ENCODE results near the gene RBM26. TPM values are rescaled to one million over a fixed set of nuclear protein-coding genes. Genes with fewer than 3 reads are reported as not detected.

The RBM26 gene
- polyA plus RNA-seq, 1 donor from 2014 or later = 112 TPM

DNA sequence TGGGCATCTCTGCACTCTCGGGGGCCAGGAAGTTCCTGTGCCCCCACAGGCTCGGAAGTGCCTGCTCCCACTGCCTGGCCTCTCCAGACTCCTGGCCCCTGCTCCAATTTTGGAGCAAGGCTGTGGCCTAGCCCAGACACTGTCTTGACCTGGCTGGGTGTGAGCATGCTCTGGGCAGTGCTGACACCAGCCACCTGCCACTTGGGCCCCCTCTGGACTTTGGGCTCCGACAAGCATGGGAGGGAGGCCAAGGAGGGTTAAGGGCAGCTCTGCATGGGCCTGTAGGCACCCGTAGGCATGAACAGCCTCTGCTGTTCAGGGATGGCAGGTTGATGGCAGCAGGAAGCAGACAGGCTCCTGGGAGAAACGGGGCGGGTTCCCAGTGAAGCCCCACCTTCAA, 26.0 kb upstream of the RBM26 start:
- H3K36me3 ChIP-seq (ENCODE audit: insufficient read depth, low read length) = no peaks in the 10 kb centered on the region
- no peaks in the 10 kb centered on the region for H3K9me2 ChIP-seq (ENCODE audit: insufficient read depth, low read length)
- H3K4me2 ChIP-seq (ENCODE audit: low read length) = no peak overlapping the region
- no peak overlapping the region for H3K27ac ChIP-seq (ENCODE audit: low read length)
- no peaks in the 10 kb centered on the region for H3K79me2 ChIP-seq (replicated peaks; ENCODE audit: insufficient read depth, low read length)
- no peak overlapping the region for H3K4me3 ChIP-seq (ENCODE audit: low read length)
- H3F3A ChIP-seq (ENCODE audit: insufficient read depth, low read length, poor library complexity, severe bottlenecking) = no peaks in the 10 kb centered on the region
- H3K9me3 ChIP-seq (ENCODE audit: low read length) = no peaks in the 10 kb centered on the region
- no peak overlapping the region for H2AFZ ChIP-seq (ENCODE audit: low read depth, low read length)
- no peaks in the 10 kb centered on the region for H3K27me3 ChIP-seq (ENCODE audit: insufficient read depth, low read depth, low read length)
- H4K20me1 ChIP-seq (ENCODE audit: insufficient read depth) = no peaks in the 10 kb centered on the region
- no peak overlapping the region for H3K9ac ChIP-seq (ENCODE audit: low read length)
- TF ChIP-seq SMC3 (conservative IDR thresholded peaks at IDR 0.05; ENCODE audit: poor library complexity) = no peak
- TF ChIP-seq, protein P1, sequence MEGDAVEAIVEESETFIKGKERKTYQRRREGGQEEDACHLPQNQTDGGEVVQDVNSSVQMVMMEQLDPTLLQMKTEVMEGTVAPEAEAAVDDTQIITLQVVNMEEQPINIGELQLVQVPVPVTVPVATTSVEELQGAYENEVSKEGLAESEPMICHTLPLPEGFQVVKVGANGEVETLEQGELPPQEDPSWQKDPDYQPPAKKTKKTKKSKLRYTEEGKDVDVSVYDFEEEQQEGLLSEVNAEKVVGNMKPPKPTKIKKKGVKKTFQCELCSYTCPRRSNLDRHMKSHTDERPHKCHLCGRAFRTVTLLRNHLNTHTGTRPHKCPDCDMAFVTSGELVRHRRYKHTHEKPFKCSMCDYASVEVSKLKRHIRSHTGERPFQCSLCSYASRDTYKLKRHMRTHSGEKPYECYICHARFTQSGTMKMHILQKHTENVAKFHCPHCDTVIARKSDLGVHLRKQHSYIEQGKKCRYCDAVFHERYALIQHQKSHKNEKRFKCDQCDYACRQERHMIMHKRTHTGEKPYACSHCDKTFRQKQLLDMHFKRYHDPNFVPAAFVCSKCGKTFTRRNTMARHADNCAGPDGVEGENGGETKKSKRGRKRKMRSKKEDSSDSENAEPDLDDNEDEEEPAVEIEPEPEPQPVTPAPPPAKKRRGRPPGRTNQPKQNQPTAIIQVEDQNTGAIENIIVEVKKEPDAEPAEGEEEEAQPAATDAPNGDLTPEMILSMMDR (IDR thresholded peaks at IDR 0.05; ENCODE audit: poor library complexity, severe bottlenecking) = no peak
- no peak for TF ChIP-seq EP300 (conservative IDR thresholded peaks at IDR 0.05; ENCODE audit: poor library complexity, severe bottlenecking)
- TF ChIP-seq, protein P2, sequence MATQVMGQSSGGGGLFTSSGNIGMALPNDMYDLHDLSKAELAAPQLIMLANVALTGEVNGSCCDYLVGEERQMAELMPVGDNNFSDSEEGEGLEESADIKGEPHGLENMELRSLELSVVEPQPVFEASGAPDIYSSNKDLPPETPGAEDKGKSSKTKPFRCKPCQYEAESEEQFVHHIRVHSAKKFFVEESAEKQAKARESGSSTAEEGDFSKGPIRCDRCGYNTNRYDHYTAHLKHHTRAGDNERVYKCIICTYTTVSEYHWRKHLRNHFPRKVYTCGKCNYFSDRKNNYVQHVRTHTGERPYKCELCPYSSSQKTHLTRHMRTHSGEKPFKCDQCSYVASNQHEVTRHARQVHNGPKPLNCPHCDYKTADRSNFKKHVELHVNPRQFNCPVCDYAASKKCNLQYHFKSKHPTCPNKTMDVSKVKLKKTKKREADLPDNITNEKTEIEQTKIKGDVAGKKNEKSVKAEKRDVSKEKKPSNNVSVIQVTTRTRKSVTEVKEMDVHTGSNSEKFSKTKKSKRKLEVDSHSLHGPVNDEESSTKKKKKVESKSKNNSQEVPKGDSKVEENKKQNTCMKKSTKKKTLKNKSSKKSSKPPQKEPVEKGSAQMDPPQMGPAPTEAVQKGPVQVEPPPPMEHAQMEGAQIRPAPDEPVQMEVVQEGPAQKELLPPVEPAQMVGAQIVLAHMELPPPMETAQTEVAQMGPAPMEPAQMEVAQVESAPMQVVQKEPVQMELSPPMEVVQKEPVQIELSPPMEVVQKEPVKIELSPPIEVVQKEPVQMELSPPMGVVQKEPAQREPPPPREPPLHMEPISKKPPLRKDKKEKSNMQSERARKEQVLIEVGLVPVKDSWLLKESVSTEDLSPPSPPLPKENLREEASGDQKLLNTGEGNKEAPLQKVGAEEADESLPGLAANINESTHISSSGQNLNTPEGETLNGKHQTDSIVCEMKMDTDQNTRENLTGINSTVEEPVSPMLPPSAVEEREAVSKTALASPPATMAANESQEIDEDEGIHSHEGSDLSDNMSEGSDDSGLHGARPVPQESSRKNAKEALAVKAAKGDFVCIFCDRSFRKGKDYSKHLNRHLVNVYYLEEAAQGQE (IDR thresholded peaks at IDR 0.05; ENCODE audit: borderline replicate concordance) = no peak
- no peak for TF ChIP-seq EZH2 (IDR thresholded peaks at IDR 0.05; ENCODE audit: borderline replicate concordance, insufficient read depth, low read length, poor library complexity, severe bottlenecking)
- TF ChIP-seq POLR2AphosphoS5 (IDR thresholded peaks at IDR 0.05) = no peak
- TF ChIP-seq TAF1 (IDR thresholded peaks at IDR 0.05; ENCODE audit: low read depth) = no peak
- TF ChIP-seq MXI1 (conservative IDR thresholded peaks at IDR 0.05; ENCODE audit: poor library complexity, severe bottlenecking) = no peak
- no peak for TF ChIP-seq RAD21 (conservative IDR thresholded peaks at IDR 0.05)

DNA sequence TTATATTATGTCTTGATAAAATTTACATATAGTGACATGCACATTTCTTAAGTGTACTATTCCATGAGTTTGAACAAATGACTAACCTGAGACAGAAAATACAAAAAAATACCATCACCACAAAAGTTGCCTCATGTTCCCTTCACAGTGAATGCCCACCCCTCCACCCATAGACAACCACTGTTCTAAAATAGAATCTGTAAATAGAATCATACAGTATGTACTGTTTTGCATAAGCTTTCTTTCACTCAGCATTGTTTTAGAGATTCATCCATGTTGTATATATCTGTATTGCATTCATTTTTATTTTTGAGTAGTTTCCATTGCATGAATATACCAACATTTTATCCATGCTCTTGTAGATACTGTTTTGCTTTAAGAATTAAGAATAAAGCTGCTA, 23.3 kb upstream of the RBM26 start:
- no peaks in the 10 kb centered on the region for H3K36me3 ChIP-seq (ENCODE audit: insufficient read depth, low read length)

More for the DNA sequence above, 23.3 kb upstream of the RBM26 start:
- Histone ChIP-seq H4K20me1 (ENCODE audit: insufficient read depth) (no peaks in the 10 kb centered on the region), H3K79me2 (replicated peaks; ENCODE audit: insufficient read depth, low read length) (no peaks in the 10 kb centered on the region), H3K27me3 (ENCODE audit: insufficient read depth, low read depth, low read length) (no peaks in the 10 kb centered on the region), H3K9me2 (ENCODE audit: insufficient read depth, low read length) (no peaks in the 10 kb centered on the region), H3K4me2 (ENCODE audit: low read length) (no peak overlapping the region), H3K9me3 (ENCODE audit: low read length) (no peaks in the 10 kb centered on the region), H3K27ac (ENCODE audit: low read length) (no peak overlapping the region), H3K4me3 (ENCODE audit: low read length) (no peak overlapping the region), H2AFZ (ENCODE audit: low read depth, low read length) (no peak overlapping the region), H3K9ac (ENCODE audit: low read length) (no peak overlapping the region), H3F3A (ENCODE audit: insufficient read depth, low read length, poor library complexity, severe bottlenecking) (no peaks in the 10 kb centered on the region)
- TF ChIP-seq, protein P2 (IDR thresholded peaks at IDR 0.05; ENCODE audit: borderline replicate concordance) = no peak
- TF ChIP-seq EZH2 (IDR thresholded peaks at IDR 0.05; ENCODE audit: borderline replicate concordance, insufficient read depth, low read length, poor library complexity, severe bottlenecking) (no peak), SMC3 (conservative IDR thresholded peaks at IDR 0.05; ENCODE audit: poor library complexity) (no peak), RAD21 (conservative IDR thresholded peaks at IDR 0.05) (no peak), EP300 (conservative IDR thresholded peaks at IDR 0.05; ENCODE audit: poor library complexity, severe bottlenecking) (no peak)

All from neural cell (in vitro differentiated cells).